NCI-H774 (cell line): ENCODE measurements around the gene KLHL2.
A peak's percentile ranks its signal among the peaks of the same experiment; 100 is the strongest.

Source experiments
- DNase-seq: peaks from one replicate; lab custom pipeline; 2025; lab: John Stamatoyannopoulos, UW

Gene KLHL2

GRCh38 chr4:165289423-165289785 is 82.0 kb downstream of the KLHL2 start:
- no peak for DNase-seq

DNA sequence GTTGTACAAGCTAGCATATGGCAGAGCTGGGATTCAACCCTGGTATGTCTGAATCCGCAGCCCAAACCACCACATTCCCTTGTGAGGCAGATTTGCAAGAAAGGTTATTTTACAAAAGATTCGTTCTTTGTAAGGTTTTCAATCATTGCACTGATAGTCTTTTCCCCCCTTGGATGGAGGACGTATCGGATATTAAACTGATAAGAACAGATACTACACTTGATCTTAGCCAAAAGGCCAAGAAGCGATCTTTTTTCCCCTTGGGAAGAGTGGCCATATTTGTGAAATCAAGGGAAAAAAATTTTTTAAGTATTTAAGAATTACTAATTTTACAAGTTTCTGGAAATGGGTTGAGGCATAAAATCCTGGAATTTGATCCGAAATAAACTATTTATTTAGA is 85.7 kb downstream of the KLHL2 start:
- no peak for DNase-seq

GRCh38 chr4:165293927-165294649 is 86.7 kb downstream of the KLHL2 start:
- DNase-seq = no peak

DNA sequence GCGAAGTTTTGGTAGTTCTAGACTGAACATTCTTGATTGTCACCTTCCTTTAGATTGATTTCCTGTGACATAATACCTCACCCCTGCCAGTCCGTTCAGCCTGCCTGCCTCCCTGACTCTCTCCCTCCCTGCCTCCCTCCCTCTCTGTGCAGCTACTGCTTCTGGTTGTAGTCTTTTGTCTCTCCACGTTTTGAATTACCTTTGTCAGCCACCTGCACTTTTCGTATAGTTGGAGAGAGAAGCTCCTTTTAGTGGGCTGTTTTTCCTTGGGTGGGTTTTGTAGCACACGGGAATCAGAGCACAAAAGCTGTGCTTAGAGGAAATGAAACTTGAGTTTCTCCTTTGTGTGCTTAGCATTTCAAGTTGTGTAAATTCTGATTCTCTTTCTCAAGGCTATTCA is 87.5 kb downstream of the KLHL2 start:
- DNase-seq = no peak

GRCh38 chr4:165297626-165298025 is 90.3 kb downstream of the KLHL2 start:
- no peak for DNase-seq

DNA sequence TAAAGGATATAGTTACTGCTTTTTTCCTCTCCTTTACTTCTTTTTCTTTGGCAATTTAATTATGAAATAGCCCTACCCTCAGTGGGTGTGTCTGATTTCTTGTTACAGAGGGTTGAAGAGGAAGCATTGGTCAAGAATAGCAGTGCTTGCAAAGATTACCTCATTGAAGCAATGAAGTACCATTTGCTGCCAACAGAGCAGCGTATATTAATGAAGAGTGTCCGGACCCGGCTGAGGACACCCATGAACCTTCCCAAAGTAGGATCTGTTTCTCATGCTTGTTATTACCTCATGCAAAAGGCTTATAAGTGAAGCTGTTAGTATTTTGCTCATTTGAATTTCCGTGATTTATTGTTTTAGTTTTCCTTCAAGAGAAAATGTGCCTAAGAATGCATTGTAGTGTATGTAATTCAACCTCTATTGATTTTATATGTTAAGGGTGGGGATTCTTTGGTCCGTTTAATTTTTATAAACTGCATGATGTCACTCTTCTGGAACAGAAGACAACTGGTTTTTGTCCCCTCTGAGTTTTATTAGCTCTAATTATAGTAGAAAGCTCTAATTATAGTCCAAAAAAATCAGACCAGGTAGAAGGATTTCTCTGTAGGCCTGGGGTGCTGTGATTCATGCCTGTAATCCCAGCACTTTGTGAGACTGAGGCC is 92.2 kb downstream of the KLHL2 start:
- DNase-seq = no peak

DNA sequence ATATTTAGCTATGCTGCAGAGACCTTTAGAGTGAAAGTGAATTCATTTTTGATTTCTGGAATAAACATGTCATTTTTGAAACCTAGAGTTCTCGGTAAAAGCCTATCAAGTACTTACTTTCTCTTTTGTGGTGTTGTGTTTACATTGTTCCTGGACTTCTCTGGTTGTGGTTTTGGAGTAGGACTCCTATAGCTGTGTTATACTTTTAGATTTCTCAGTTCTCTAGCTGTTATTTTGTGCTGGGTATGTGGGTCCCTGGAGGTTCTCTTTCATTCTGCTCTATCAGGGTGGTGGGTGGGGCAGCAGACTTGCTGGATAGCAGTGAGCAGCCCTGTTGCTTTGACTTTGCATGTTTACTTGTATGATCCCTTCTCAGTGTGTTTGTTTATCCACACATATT is 94.5 kb downstream of the KLHL2 start:
- DNase-seq = no peak

DNA sequence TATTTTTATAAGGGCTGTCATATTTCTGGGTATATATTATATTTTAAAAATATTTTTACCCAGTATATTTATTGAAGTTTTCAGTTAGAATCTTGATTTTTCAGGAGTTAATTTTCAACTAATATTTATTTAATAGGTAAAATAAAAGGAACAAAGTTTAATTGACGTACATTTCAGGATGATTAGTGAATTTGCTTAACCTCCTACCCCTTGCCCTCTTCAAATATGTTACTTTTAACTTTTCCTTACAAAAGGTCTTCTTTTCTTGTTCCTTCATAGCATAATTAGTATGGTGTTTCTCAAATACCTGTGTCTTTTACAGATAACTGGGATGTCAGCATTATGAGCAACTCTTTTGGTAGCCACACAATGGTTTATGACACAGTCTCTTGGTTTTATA is 95.3 kb downstream of the KLHL2 start:
- no peak for DNase-seq

DNA sequence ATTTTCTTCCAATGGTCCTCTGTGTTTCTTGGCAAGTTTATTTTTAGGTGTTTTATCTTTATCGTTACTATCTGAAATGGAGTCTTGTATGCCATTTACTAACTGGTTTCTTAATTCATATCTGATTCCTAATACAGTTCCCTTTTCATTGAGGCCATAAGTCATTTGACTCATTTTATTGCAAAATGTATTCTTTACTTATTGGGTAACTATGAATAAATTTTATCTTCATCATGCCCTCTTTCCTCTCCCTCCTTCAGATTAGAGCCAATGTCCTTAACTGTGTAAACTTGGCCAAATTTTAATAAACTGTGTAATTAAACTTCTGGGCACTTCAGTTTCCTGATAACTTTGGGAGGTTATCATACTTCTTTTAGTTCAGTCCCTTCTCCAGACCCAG is 100.8 kb downstream of the KLHL2 start:
- no peak for DNase-seq

DNA sequence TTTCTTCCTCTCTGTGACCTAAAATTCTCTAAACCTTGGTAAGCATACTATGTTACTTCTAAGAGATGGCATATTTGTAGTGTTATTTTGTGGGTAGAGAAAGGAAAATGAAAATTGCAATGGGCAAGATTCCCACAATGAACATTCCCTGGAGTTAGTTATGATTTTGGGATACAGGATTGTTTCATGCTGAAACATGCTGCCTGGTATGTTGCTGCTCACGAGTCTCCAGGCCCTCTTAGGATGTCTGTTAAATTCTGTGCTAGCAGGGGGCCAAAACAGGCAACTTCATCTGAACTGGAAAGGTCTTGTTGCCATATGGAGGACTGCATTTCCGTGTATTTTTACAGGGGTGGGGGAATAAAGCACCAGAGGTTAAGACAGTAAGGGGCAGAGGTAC is 101.2 kb downstream of the KLHL2 start:
- no peak for DNase-seq

GRCh38 chr4:165309456-165309855 is 102.1 kb downstream of the KLHL2 start:
- no peak for DNase-seq

DNA sequence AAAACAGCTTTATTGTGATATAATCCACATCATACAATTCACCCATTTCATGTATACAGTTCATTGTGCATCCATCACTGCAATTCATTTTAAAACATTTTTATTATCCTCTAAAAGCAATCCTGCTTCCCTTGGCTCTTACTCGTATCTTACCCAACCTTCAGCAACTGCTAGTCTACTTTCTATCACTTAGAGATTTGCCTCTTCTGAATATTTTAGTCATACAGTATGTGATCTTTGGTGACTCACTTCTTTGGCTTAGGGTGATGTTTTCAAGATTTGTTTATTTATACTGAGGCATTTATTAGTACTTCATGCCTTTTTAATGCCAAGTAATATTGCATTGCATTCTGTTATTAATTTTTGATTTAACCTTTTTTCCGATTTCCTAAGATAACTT is 105.1 kb downstream of the KLHL2 start:
- DNase-seq = no peak

- no peak for DNase-seq
Measured at GRCh38 chr4:165319030-165319429, 111.7 kb downstream of the KLHL2 start.

DNA sequence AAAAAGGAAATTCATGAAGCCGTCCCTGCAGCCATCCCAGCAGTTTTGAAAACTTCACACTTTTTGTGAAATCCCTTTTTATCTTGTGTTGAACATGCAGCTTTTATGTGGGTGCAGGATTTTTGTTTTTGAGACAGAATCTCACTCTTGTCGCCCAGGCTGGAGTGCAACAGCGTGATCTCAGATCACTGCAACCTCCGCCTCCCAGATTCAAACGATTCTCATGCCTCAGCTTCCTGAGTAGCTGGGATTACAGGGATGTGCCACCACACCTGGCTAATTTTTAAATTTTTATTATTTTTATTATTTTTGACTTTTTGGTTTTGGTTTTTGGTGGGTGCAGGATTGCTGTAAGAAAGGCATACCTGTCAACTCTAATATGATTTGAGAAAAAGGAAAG is 112.1 kb downstream of the KLHL2 start:
- DNase-seq = no peak

DNA sequence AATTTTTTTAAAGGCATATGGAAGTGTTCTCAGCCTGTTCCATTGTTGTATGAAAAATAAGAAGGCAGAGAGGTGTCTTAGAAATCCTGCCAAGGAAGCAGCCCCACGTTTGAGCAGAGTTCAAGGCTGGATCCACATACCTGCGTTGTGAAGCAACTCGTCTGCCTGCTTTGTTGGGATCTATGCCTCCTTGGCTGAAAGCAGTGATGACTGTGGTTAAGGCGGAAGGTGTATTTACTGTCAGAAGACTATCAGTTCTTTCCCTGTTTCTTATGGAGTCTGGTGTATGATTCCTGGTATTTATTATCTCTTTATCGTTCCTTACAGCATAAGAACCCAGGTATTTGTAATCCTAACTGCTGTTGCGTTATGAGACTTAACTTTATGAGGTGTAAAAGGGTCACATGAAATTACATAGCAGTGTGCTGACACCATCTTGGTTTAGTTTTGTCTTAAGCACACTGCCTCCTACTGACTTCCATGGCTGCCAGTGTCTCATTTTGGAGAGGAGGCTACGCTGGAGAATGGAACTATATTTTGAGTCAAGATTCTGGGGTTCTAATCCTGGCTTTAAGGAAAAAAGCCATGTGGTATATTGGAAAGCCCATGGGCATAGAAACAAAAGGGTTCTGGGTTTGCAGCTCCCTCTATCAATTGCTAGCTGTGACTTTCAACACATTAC is 117.0 kb downstream of the KLHL2 start:
- no peak for DNase-seq

DNA sequence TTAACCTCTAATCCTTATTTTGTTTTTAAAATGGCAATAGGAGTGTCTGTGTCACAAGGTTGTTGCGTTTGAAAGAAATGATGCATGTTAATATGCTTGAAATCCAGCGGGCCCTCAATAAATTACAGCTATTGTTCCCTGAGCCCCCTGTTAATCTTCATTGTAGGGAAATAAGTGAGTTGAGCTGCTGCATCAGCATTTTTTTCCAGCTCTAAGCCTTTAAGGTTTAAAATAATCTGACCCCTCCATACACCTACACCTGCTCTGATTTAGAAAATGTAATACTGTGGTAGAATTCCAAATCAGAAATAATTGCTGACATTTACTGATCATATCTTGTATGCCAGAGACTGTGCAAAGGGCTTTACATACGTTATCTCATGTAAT is 117.5 kb downstream of the KLHL2 start:
- DNase-seq = no peak

- DNase-seq = no peak
Measured at GRCh38 chr4:165325732-165326512, 118.6 kb downstream of the KLHL2 start.

DNA sequence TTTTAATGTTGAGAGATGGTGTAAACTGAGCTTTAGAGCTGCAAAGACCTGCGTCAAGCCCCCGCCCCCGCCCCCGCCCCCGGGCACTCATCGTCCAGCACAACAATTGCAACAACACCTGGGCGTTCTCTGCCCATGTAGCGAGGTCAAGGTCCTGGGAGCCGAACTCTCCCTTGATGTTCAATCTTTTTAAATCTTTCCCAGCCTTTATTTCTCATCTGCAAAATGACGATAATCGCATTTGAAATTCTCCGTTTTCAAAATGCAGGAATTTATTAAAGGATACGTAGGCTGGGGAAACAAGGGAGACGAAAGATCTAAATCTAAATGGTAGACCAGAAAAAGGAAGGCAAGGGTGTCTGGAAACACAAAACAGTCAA is 119.5 kb downstream of the KLHL2 start:
- no peak for DNase-seq

DNA sequence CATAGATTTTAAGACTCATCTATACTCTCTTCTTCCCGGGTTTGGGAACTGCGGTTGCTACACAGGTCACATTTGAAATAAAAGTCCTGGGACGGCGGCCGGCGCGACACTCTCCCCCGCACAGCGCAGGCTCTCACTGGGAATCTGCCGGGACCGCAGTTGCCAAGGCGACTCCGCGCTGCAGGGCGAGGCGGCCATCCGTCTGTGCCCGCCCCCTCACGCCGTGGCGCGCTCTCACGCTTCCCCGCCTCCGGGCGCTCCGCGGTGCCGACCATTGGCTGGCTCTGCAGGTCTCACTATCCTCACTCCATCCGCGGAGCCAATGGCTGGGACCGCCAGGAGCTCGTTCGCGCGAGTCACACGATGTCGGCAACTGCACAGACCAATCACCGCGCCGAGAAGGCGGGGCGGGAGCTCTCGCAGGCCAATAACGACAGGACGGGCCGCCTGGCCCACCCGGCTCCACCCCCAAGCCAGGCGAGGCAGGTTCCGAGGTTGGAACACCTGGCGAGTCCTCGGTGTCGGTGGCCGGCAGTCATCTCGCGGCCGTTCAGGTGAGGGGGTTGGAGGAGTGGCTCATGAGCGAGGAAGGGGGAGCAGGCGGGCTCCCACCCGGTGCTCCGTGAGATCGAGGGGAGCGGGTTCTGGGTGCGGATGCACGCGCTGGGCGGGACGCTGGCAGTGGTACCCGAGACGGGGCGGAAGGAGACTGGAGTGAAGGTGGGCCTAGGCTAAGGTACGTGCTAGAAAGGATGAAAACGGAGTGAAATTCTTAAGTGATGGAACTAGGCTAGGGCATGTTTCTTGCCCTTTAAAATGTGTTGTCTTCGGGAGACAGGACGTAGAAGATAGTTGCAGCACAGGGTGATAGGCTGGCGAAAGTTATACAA is 120.1 kb downstream of the KLHL2 start, which contains the start of gene MSMO1:
Gene MSMO1, plus strand, starts transcription at position 459 of the 890 bp plus-strand sequence. CDS start 5,702 bp downstream, outside the sequence.
- DNase-seq = peak; percentile 94

DNA sequence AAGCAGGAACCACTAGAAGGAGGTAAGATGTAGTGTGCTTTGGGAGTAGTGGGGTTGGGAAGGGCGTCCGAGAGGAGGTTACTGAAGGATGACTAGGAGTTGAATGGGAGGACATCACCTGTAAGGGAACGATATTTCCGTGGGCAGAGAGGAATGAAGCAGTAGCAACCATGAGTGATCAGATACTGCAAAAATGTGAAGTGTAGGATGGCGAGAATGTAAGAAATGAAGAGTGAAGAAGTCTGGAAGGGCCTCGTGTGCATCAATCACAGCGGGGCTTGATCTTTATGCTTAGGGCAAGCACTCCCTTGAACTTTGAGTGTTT is 120.7 kb downstream of the KLHL2 start:
- no peak for DNase-seq

GRCh38 chr4:165328708-165329107 is 121.3 kb downstream of the KLHL2 start:
- no peak for DNase-seq

DNA sequence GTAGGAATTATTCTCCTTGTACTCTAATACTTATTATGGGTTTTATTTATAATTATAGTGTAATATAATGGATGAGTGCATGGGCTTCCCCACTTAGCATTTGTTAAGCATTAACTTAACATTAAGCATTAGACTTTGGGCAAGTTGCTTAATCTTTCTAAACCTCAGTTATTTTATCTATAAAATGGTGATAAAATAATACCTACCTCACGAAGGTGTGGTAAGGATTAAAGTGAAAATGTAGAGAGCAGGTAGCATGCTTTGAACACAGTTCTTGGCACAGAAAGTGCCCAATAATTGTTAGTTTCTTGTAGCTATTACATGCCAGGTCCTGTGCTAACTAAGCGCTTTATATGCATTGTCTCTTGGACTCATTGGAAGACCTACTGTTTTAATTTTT is 122.7 kb downstream of the KLHL2 start:
- no peak for DNase-seq
